Tibial artery (tissue), 4 donors: ENCODE data around the gene WNT4.

Experiments used
- DNase-seq, 2 donors: peaks; one replicate each; pipeline ENCODE4 v3.0.0-alpha.2; 2019
- H3K27ac ChIP-seq, 2 donors: fragments of 200-600 bp; sonication (generic) in 1 of 2; 1 replicate in 1 of 2; 2 replicates in 1 of 2; pipeline ENCODE4 v1.5.1; 2018 to 2019; ENCODE audit warnings: mild to moderate bottlenecking in 1 of 2
- H3K27me3 ChIP-seq, 2 donors: fragments of 200-600 bp; sonication (generic) in 1 of 2; one replicate each; pipeline versions ENCODE4 v1.5.1 to v1.6.0; 2016 to 2019
- H3K36me3 ChIP-seq, 3 donors: fragments of 200-600 bp; sonication (generic) in 2 of 3; one replicate each; pipeline ENCODE4 v1.5.1; 2016 to 2019; ENCODE audit warnings: mild to moderate bottlenecking in 2 of 3
- H3K4me1 ChIP-seq, 4 donors: fragments of 200-600 bp; sonication (generic) in 2 of 4; 1 replicate in 3 of 4; 2 replicates in 1 of 4; pipeline ENCODE4 v1.5.1; 2016 to 2019
- H3K4me3 ChIP-seq, 2 donors: fragments of 200-600 bp; sonication (generic) in 1 of 2; 1 replicate in 1 of 2; 2 replicates in 1 of 2; pipeline ENCODE4 v1.5.1; 2018 to 2019; ENCODE audit warnings: mild to moderate bottlenecking in 2 of 2
- H3K9me3 ChIP-seq, 3 donors: fragments of 200-600 bp; sonication (generic) in 1 of 3; one replicate each; pipeline ENCODE4 v1.5.1; 2016 to 2019
- CTCF ChIP-seq, 2 experiments: fragments of 200-600 bp in 1 of 2; fragments of 450-650 bp in 1 of 2; IDR thresholded peaks; one replicate each; pipeline ENCODE4 v1.5.1; 2017 to 2019; ENCODE audit warnings: antibody characterized with exemption in 2 of 2, mild to moderate bottlenecking in 1 of 2, moderate library complexity in 1 of 2
- intact Hi-C: fragments of 100-400 bp; cut with DNase I; formaldehyde crosslinking; loops from one replicate; pipeline ENCODE4 v1.15.0; 2023; ENCODE audit warnings: low total_unique reads

WNT4 gene

GRCh38 chr1:22071511-22071910, 71.4 kb downstream of the WNT4 start:
- H3K36me3 ChIP-seq: no peaks in the 10 kb centered on the region
- no peak overlapping the region for H3K4me3 ChIP-seq
- peaks cover 0 to 92% (median 58%) of the 10 kb centered on the region in 4 donors for H3K4me1 ChIP-seq
- intact Hi-C loops: no loop called here
- no peak for DNase-seq
- H3K27me3 ChIP-seq: no peaks in the 10 kb centered on the region
- TF ChIP-seq CTCF (IDR thresholded peaks at IDR 0.05): no peak
- no peaks in the 10 kb centered on the region for H3K9me3 ChIP-seq
- no peak overlapping the region for H3K27ac ChIP-seq
